Body of pancreas (tissue), 4 donors: ENCODE measurements around the gene NYAP1.

Experiments
- POLR2A ChIP-seq, 3 donors: fragments of 450-650 bp; IDR thresholded peaks; one replicate each; pipeline ENCODE4 v1.6.1; 2016; ENCODE audit warnings: antibody characterized with exemption in 3 of 3, mild to moderate bottlenecking in 2 of 3
- TF ChIP-seq, protein P1 (sequence below), 7 experiments: fragments of 450-650 bp in 4 of 7; fragments of 200-600 bp in 3 of 7; sonication (generic) in 3 of 7; IDR thresholded peaks; one replicate each; pipeline ENCODE4 v1.5.1; 2016 to 2019; ENCODE audit warnings: antibody characterized with exemption in 7 of 7

DNA sequence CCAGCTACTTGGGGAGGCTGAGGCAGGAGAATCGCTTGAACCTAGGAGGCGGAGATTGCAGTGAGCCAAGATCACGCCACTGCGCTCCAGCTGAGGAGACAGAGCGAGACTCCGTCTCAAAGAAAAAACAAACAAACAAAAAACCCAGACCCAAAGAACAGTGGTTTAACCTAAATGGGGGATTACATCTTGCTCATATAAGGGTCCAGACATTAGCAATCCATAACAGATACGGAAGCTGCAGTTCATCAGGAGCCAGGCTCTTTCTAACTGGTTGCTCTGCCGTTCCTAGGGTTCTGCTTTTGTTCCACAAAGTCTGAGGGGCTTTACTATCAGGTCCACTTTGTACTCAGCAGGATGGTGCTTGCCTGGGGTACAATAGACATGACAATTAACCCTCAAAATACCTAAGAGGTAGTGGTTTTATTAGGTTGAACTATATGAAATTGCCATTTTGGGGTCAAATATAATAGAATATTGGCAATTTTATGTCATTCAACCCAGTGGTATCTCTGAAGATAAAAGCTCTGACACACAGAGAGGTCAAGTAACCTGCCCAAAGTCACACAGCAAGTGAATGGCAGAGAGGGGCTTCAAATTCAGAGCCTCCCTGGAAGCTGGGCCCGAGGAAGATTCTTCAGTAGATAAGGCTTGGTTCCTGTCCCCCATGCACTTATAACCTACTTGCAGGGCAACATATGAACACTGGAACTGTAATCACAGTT lies 21.3 kb downstream of the NYAP1 start:
- TF ChIP-seq, protein P1, sequence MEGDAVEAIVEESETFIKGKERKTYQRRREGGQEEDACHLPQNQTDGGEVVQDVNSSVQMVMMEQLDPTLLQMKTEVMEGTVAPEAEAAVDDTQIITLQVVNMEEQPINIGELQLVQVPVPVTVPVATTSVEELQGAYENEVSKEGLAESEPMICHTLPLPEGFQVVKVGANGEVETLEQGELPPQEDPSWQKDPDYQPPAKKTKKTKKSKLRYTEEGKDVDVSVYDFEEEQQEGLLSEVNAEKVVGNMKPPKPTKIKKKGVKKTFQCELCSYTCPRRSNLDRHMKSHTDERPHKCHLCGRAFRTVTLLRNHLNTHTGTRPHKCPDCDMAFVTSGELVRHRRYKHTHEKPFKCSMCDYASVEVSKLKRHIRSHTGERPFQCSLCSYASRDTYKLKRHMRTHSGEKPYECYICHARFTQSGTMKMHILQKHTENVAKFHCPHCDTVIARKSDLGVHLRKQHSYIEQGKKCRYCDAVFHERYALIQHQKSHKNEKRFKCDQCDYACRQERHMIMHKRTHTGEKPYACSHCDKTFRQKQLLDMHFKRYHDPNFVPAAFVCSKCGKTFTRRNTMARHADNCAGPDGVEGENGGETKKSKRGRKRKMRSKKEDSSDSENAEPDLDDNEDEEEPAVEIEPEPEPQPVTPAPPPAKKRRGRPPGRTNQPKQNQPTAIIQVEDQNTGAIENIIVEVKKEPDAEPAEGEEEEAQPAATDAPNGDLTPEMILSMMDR (IDR thresholded peaks at IDR 0.05): no peak
- TF ChIP-seq POLR2A (IDR thresholded peaks at IDR 0.05): no peak
